Inflammatory macrophage (primary cell): ENCODE measurements around the gene KCNG2.
"Not testable (repeated sequence)": the region's sequence is repeated elsewhere in the genome, so short reads cannot be mapped to it uniquely, and the experiment has no call there.

Experiments
- DNase-seq, 2 donors: peaks; one replicate each; pipeline ENCODE4 v3.0.0-alpha.2; 2020 to 2022

Gene KCNG2

DNA sequence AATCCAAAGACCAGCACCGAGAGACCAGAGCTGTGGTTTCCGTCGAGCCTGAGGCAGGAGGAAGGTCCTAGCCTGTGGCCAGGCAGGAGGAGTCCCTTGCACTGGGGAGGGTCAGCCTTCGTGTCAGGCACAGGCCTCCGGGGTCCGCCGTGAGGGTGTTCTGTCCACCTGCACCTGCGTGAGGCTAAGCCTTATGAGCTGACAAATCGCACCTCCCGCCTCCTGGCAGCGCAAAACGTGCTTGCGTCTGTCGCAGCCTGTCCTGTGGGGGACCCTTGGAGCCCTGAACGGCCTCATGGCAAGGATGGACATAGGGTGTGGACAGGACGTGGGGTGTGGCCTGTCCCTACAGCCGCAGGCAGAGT lies 73.3 kb downstream of the KCNG2 start:
- no peak for DNase-seq

DNA sequence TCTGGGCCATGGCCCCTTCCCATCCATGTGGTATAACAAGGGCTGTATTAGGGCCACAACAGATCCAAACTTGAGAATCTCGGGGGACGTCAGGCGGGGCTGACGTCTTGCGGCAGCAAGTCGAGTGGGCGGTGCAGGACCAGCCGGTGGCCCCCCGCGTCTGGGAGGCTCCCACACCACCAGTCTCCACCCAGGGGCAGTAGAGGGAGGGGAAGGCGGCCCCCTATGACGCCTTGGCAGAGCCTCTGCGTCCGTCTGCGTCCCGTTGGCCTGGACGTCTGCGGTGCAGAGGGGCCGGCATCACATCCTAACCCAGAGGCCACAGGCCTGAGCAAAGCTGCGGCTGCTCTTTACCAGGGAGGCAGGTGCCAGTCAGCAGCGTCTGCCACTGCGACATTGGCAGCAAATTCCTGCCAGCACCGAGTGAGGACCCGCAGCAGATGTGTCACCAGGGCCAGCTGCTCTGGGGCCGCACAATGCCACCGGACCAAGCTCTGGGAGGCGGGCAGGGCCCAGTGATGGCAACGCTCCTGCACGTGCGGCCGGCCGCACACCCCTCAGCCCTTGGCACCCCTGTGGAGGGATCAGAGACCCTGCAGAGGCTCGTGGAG lies 73.8 kb downstream of the KCNG2 start:
- DNase-seq: no peak

DNA sequence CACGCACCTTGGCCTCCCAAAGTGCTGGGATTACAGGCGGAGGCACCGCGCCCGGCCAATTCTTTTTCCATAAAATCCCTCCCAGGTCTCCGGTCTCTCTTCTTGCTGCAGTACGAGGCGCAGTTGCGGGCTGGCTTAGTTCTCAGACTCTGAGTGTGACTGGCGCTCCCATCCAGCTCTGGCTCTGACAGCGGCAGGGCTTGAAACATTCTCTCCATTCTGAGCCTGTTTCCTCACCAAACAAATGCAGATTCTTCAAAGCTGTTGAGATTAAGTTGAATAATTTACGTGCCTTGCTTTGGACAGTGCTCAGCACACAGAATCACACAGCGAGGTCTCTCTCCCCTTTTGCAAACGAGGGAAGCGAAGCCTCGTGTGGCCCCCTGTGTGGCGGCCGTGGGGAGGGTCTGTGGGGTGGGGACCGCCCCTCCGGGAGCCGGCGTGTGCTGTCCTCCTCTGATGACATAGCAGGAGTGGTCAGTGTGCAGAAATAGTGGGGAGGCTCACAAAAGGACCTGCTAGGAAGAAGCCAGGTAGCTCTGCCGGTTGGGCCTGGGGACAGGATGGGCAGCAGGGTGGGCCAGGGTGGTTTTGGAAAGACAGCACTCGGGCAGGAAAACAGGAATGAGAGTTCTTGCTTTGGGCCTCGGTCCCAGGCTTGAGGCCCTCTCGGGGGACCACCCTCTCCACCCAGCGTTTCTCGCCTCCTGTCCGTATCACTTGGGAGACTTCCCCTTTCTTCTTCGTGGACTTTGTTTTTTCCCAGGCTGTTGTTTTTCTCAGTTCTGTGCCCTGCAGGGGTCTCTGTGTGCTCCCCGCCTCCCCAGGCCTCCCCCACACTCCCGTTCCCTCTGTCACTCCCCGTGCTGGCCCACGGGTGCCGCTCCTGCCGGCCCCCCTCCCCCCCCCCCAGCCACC lies 75.0 kb downstream of the KCNG2 start:
- DNase-seq: no peak

DNA sequence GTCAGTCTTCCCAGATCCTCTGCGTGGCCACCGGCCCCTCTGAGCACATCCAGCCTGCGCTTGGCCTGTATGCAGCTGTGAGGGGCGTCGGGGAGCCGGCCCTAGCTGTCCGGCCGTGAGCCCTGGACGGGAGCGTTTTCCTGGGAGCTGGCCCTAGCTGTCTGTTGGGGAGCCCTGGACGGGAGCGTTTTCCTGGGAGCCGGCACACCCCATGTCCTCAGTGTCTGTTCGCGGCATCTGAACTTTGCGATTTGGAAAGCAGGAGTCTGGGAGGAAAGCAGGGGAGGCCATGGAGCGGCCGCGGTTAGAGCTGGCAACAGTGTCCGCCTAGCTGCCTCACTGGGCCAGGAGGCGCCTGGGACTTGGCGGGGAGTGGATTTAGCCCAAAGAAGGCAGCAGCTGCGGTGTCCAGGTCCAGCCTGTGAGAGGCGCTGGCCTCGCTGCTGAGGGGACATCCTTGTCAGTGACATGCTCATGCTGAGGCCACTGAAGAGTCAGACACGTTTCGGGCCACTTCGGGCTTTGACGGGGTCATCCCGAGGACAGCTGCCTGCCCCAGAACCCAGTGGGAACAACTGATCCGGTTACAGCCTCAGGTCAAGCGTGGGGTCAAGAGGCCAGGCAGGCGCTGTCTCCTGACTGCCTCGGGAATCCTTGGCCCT lies 75.8 kb downstream of the KCNG2 start:
- DNase-seq: no peak

DNA sequence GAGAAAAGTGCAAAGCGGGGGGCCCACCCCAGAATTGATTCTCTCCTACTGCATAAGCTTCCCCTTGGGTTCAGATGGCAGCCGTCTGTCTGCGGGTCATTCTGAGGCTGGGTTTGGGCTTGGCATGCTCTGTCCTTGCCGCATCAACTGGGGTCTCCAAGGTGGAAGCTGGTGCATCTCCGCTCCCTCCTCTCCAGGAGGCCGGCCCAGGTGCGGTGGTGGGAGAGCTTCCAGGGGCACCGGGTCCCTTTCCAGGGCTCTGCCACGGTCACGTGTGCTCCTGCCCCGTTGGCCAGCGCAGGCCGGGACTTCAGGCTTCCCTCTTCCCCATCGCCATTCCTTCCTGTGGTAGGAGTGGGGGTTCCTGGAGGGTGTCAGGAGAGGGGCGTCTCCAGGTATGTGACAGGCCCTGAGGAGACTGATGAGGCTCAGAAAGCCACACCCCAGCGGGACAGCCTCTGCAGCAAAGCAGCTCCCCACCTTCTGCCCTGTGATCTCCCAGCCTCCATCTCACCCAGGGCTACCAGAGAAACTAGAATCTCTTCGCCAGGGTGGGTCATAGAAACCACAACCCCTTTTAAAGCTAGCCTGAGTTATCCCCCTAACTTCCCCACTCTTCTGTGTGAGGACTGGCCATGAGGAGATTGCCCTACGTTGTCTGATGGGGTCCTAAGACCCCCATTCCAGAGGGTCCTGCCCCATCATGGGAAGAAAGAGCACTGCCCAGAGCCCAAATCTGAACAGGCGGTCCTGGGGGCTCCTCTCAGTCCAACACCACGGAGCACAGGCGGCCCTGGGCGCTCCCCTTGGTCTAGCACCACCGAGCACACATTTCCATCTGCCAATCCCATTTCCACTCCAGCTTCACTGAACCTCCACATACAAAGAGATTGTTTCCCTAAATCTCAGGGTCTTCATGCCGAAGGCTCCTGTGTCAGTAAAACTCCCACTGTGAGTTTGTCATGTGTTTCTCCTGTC lies 77.1 kb downstream of the KCNG2 start:
- DNase-seq: no peak

DNA sequence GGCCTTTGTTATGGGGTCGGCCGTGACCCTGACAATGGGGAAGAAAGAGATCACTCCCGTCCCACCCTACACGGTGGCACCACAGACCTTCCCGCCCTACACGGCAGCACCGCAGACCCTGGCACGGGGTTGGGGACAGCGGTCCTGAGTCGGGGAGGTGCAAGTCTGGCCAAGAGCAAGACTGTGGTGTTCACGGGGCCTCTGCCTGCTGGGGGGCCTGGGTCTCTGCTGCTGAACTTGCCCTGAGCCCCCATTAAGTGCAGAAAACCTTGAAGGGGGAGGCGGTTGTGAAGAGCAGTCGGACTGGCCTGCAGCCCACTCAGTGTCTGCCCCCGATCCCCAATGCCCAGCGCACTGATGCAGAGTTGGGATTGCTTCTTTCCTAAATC lies 77.8 kb downstream of the KCNG2 start:
- DNase-seq: no peak

DNA sequence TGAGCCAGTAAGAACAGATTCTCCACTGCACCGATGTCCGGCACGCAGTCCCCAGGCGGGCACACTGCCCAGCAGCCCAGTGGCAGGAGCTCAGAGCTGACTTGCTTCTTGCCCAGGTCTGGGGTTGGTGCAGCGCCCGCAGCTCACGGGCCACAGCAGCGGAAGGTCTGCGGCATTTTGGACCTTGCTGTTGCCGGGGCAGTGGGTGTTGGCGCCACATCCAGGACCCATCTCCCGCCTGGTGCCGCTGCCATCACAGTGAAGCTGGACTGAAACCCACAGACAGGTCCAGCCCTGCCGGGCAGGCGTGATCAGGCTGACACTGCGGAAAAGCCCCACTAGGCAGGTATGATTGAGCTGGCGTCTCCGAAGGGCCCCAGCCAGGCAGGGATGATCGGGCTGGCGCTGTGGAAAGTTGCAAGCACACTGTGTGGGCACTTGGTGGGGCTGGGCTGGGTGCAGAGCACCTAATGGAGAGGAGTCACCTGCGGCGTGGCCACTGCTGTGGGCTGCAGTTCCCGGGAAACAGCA lies 78.3 kb downstream of the KCNG2 start:
- DNase-seq: no peak

DNA sequence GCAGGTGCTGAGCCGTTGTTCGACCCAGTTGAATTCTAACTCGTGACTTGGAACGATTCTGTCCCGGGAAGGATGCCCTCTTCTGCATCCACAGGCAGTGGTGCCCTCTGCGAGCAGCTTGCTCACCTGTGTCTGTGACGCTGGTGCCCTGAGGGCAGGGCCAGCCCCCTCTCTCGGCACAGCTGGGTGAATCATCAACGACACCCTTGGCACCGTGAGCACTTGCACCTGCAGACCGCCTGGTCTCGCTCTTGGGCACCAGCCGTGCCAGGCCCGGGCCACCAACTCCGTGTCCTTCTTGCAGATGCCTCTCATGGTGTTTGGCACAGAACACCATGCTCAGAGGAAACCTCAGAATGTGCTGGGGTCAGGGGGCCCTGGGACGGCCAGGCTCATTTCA lies 78.8 kb downstream of the KCNG2 start:
- DNase-seq: no peak

DNA sequence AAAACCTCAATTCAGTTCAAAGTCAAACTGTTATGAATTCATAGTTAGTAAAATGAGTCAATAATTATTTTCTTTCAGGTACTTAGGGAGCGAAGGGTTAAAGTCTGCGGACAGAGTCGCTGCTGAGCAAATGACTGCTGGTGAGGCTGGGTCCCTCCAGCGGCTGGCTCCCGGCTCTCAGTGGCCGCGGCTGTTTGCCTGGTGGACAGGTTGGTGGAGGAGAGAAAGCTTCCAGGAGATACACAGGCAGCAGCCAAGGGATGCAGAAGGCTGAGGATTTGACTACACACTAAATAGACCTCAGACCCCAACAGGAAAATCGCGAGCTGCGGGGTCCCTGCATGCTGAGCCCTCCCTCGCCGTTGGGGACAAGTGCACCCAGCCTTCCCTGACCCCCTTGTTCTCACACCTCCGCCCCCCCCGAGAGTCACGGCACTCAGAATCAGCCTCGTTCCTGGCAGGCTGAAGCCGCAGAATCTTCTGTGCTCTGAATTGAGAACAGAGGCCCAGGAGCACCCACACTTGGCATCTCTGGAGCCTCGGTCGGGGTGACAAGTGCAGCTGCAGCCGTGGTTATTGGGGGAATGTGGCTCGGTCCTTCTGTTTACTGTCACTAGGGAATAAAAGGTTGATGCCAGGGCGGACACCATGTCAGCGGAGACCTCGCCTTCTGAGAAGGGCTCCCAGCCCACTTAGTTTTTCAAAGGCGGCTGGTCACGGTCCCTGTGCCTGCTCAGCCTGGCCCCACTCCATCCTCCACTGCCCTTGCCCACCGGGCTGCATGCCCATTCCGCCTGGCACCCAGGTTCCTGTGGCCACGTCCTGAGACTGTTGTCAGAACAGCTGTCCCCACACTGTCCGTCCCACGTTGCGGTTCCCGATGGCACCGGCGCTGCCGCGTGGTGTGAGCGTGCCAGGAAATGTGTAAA lies 79.7 kb downstream of the KCNG2 start:
- no peak for DNase-seq

DNA sequence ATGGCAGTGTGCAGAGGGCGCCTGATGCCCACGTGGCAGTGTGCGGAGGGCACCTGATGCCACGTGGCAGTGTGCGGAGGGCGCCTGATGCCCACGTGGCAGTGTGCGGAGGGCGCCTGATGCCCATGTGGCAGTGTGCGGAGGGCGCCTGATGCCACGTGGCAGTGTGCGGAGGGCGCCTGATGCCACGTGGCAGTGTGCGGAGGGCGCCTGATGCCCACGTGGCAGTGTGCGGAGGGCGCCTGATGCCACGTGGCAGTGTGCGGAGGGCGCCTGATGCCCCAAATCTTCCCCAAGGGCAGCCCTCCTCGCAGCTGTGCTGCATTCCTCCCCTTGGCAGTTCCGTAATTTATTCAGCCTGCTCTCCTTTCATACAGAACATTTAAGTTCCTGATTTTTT lies 80.5 kb downstream of the KCNG2 start:
- not testable (repeated sequence) for DNase-seq

DNA sequence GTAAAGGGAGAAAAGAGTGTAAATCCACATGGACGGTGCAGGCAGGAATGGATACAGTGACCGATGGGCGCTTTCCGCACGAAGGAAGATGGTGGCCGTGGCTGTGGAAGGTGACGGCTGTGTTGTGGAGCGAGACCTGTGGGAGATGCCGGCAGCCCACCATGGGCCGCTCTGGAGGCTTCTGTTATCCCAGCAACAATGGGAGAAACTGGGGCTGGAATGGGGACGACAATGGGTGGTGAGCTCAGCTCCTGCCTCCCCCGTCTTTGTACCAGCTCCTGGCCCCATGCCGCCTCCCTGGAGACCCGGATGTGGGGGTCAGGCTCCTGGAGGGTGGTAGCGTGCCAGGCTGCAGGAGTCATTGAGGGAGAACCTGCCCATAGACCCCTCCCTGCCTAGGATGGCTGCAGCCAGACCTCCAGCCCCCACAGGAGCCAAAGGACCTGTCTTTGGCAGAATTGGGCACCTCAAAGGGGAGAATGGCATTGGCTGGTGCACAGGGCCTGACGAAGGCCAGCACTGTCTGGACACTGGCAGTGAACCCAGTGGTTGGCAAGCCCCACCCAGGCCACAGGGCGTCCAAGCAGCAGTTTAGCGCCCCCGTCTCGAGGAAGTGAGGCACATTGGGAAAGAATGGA lies 81.1 kb downstream of the KCNG2 start:
- DNase-seq: no peak

DNA sequence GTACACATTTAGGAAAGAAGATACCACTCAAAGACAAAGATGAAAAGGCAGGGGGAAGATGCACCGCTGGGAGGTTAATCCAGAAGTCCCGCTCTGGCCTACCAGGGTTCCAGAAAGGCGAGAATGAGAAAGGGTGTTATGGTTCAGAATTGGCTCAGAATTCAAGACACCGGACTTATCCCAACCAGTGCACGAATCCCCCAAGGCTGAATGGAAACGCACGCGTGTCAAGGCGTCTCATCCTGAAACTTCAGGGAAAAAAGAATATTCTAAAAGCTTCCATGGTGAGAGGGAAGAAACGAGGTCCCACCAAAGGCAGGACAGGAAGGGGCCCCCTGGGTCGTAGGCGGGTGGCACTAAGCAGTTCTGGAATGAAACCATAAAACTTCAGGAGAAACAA lies 81.8 kb downstream of the KCNG2 start:
- DNase-seq: no peak

DNA sequence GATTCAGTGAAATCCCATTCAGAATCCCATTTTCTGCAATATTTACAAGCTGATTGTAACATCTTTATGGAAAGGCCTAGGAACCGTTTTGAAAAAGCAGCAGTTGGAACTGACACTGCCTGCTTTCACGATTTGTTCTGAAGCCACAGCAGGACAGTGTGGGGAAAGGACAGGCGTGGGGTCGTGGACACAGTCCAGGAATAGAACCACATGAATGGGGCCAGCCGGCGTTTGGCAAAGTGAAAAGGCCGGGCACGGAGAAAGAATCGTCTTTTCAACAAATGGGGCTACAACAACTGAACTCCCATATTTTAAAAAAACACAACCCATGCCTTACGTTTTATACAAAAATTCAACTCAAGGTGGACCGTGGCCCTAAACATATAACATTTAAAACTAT lies 84.0 kb downstream of the KCNG2 start:
- no peak for DNase-seq

DNA sequence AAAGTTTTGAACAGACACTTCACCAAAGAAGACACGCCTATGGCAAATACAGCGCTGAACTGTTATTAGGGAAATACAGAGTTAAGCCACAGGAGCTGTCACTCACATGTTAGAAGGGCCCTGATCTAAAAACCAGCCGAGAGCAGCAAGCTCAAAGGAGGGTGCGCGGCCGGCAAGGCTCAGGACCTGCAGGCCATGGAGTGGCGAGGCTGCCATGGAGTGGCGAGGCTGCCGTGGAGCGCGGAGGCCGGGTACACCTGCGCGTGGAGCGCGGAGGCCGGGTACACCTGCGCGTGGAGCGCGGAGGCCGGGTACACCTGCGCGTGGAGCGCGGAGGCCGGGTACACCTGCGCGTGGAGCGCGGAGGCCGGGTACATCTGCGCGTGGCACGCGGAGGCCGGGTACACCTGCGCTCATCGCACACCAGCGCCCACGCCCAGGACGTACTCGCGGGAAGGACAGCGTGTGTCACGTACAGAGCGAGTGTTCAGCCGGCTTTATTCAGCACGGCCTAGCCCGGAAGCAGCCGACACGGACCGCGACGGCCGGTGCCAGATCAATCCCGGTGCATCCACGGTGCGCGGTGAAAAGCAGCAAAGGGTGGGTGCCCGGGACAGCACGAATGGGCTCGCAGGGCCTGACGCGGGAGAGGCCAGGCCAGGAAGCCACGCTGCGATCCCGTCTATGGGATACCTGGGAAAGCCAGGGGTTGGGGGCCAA lies 84.9 kb downstream of the KCNG2 start:
- no peak for DNase-seq

DNA sequence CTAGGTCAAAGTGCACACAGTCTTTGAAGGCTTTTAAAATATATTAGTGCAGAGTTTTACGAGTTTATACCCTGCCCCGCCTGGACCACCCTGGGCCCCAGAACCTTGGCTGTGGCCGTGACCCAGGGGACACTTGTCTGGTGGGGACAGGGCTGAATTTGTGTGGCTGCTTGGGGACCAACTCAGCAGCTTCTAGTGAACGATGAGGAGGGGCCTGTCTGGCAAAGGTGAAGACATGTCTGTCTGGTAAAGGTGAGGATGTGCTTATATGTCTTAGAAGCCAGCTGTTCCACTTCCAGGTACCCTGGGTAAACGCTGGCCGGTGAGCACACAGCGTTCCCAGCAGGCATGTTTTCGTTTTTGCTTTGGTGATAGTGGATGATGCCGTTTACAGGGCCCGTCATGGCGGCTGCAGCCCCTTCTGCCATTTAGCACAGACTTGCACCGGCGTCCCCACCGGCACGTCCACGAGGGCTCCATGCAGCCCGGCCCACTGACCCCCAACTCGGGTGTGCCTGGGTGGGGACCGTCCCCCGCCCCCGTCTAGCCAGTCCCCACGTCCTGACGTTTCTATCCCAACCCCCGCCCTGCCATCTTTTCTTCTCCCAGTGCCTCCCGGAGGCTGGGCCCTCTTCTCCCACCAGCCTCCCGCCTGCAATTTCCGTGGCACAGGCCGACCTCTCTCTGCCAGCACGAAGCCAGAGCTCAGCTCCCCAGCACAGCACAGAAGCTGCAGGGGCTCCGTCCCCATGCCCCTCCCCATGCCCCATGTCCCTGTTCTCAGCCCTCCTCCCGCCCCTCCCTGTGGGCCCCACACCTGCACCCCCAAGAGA lies 85.9 kb downstream of the KCNG2 start:
- DNase-seq: no peak

DNA sequence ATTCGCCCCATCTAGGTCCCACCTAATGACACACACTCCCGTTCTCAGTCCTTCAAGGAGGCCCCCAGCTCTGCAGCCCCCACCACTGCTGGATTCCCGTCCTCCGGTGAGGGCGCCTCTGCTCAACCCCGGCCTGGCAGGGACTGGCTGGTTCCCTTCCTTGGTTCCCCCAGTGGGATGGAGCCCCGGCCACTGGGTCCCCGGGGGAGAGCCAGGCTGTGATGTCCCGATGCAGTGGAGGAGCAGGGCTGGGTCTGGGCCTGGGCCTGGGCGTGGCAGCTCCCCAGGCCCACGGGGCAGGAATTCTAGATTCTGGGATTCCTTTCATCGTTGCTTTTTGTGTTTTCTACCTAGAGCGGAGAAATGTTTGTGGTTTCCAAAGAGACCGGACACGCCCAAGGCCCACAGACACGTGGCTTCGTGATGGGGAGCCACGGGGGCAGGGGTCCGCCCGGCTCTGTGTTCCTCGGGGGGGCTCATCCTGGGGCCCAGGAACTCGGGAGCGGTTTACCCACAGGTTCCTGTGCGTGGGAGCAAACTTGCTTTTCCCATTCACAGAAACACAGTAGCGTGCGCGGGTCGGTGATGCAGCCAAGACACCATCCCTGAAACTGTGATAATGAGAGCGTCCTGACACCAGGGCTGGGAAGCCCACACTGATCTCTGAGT lies 86.7 kb downstream of the KCNG2 start:
- DNase-seq: no peak

DNA sequence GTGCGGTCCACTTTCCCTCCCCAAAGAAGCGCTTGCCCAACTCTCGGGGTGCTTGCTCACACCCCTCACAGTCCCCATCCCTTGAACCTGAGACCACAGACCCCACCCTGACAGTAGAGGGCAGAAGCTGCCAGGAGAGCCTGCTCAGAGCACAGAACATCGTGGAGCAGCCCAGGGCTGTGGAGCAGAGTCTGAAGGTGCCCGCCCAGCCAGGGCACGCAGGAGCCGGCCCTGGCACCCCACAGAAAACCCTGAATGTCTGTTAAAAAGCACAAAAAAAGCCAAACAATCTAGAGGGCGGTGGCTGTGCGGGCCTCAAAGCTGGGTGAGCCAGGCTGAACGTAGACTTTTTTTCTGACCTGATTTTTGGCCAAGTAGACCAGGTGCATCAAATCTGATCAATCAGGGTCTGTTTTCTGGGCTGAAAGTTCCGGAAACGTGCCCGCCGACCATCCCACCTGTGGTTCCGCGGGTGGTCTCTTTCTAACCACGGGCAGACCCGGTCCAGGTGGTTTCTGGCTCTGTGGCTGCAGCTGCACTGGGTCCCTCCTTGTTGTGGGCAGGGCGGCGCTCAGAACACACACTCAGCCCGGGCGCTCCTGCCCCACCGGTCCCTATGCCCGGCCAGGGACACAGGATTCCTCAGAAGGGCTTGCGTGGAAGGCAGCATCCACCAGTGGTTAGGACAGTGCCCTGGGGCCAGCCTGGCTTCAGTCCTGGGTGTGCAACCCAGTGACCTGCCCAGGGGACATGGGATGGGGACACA lies 87.4 kb downstream of the KCNG2 start:
- DNase-seq: no peak
